Measurements from ENCODE around the gene DNPEP.

GRCh38 chr2:219422952-219423534 lies 35.3 kb upstream of the DNPEP start:
- TF ChIP-seq CTCF (conservative IDR thresholded peaks at IDR 0.05) (no peak), ZFX (IDR thresholded peaks at IDR 0.05) (no peak)

Data from C4-2B (cell line).